Fibroblast of gingiva (primary cell): ENCODE measurements around the gene KIF21B.
"Not testable (repeated sequence)": the region's sequence is repeated elsewhere in the genome, so short reads cannot be mapped to it uniquely, and the experiment has no call there.

ENCODE experiments used
- DNase-seq: peaks from one replicate; pipeline ENCODE4 v3.0.0-alpha.2; 2011; ENCODE audit warnings: low read depth

The KIF21B gene

DNA sequence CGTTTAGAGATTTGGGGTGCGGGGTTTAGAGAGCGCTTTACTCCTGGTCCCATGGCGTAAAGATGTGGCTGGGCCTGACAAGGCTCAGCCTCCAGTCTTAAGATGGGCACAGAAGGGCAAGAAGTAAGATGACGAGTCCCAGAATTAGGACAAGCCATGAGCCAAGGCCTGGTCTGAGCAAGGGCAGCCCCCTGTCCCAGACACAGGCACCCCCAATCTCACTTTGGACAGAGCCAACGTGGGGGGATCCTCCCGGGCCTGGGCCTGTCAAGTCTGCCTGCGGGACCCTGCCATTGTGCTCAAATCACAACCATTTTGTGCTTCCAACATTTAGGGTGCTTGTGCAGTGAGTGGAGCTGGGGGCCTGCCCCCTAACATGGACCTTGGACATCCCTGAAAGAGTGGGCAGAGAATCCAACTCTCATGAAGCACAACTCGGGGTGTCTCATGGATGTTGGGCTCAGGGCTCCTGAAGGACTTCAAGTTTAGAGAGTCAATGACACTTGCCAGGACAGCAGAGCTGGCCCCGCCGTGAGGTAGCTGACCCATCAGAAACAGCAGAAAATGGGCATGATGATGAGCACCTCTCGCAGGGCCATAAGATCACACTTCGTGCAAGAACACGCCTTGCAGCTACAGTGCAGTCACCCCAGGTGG, 52.6 kb downstream of the KIF21B start:
- no peak for DNase-seq

DNA sequence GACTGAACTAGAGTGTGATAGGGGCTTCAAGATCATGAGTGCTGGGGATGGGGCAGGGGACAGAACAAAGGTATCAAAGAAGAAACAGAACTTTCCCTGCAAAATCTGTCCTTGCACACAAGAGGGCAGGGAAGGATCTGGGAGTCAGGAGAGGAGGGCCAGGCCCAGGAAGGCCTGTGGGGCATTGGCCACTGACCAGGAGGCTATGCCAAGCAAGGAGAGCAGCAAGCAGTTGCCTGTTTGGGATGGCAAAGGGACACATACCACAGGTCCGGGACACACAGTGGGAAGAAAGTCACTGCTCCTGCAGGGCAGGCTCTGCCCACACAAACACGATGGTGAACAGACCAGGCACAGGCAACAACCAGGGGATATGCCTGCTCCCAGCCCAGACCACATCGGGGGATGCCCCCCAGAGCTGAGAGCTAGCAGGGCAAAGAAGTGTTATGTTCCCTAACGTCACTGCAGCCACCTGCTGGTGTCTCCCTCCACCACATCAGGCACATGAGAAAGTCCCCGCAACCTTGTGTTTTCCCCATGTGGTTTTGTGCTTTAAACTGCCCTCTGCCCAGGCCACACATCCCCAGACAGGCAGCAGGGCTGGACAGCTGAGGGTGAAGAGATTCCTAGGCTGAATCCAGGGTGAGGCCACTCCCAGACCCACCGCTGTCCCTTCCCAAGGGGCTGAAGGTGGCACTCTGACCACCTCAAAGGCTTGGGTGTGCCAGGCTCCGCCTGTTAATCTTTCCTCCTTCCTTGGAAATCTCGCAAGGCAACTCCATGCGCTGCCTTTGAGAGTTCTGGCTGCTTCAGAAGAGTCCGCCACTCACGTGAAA, 53.6 kb downstream of the KIF21B start:
- DNase-seq: no peak

DNA sequence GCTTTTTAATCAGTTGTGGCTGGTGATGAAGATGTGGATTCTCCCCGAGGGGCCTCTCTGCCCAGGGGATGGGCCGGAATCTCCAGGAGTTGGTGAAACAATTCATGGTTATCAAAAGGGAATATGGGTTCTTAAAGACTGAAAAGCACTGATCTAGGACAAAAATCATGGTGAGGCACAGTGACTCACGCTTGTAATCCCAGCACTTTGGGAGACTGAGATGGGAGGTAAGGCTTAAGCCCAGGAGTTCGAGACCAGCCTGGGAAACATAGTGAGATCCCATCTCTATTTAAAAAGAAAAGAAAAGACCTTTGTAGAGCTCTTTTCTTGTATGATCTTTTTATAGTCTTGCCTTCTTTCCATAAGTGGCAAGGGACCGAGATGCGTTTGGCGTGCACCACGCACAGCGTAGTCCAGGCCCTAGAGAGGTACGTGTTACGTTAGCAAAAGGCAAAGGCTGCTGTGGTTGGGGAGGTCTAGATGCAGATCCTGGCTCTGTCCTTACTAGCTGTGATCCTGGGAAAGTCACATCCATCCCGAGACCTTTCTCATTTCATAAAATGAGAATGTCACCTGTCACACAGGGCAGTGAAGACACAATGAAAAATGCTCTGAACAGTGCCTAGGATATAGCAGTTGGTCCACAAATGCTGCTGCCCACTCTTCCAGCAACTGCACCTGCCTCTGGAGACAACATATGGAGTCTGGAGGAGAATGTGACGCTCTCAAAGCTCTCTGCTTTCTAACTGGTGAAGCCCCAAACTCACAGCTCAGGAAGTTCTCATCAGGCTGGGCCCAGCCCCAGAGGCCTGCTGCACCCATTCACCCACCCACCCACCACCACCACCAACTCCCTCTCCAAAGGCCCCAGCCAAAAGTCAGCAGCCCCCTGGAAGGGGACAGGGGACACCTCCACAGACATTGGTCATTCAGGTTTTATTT, 54.8 kb downstream of the KIF21B start:
- DNase-seq: no peak

DNA sequence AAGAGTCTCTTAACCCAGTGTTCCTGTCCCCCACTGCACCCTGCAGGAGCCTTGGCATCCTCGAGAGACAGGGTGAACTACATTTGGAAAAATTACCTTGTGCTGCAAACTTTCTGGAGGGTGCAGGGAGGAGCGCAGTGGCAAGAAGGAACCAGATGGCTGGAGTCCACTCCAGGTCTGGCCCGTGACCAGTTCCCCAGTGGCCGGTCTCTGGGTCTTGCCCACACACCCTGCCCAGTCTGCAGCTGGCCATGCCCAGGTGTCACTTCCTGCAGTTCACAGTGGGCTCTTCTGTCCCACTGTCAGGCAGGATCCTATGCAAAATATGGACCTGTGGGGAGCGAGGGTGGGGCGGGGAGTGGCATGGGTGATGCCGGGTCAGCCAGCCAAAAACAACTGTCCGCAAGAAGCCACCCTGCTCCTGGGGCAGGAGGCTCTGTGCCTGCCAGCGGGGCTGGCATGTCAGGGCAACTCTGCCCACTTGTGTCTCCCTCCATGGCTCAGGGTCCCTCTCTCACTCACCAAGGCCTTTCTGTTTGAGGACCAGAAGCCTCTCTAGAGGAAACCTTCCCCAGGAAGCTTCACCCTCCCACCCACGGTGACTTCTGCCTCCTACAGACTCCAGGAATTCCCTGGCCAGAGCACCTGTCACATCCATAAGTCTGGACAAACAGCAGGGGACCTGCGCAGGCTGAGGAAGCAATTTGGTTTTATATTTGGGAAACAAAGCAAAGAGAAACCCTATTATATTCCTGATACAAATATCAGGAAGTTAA, 55.6 kb downstream of the KIF21B start:
- DNase-seq: no peak

DNA sequence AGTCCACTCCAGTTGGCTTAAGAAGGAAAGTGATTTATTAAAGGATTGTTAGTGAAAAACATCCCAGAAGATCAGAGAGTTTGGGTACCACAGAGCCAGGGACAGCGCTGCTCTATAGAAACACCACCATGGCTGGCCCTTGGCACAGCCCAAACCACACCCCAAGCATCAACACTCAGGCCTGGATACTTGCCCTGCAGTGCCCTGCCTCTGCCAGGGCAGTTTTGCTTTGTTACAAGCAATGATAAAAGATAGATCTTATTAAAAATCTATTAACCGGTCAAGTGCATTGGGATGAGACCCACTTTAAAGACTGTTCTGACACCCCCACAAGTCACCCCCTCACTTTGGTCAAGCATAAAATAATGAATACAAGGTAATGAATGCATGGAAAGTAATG, 56.6 kb downstream of the KIF21B start:
- no peak for DNase-seq

DNA sequence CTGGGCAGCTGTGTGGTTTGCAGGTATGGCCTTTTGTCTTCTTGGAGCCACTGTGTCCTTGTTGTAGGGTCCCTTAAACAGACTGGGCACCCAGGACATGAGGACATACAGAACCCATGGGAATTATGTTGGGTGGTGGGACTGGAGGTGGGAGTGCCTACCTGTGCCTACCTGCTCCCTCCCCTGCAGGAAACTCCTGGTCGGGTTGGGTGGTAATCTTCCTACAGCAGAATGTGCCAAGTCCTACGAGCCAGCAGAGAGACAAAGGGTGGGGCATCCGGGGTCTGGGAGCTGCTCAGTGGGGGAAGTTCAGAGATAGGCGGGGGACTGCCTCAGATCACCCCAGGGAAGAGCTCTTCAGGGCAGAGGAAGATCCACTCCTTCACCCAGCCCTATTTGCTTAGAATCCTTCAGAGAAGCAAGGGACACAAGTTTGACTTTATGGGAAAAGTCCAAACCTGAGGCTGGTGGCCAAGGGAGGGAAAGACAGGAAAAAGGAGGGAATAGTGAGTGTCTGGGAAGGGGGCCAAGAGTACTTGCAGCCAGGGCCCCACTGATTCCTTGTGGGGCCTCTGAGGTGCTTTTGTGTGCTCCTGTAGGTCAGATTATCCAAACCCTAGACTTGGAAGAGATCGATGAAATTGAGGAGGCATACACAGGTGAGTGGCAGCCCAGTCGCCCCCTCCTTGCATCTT, 58.3 kb downstream of the KIF21B start:
- no peak for DNase-seq

DNA sequence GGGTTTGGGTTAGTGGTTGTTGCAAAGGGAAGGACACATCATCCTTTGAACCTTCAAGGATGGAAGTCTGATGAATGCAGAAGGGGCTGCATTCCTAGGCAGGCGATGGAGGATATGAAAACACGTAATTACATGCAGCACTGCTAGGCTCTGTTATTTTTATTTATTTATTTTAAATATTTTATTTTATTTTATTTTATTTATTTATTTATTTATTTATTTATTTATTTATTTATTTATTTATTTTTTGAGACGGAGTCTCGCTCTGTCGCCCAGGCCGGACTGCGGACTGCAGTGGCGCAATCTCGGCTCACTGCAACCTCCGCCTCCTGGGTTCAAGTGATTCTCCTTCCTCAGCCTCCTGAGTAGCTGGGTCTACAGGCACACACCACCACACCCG, 59.6 kb downstream of the KIF21B start:
- DNase-seq: not testable (repeated sequence)

DNA sequence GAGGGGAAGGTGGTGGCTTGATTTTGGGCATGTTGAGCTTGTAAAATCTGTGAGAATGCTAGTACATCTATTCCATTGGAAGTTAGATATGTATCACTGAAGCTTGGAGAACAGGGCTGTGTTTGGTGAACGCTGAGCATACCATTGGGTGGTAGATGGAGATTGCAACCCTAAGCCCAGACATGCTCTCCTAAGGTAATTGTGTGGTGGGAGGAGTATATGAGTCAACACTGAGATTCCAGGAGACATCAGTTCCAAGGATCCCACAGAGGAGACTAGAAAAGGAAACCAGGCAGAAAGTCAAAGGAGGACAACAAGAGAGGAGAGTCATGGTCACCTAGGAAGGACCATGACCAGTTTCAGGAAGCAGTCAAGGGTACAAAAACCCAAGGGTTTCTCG, 60.4 kb downstream of the KIF21B start:
- no peak for DNase-seq

DNA sequence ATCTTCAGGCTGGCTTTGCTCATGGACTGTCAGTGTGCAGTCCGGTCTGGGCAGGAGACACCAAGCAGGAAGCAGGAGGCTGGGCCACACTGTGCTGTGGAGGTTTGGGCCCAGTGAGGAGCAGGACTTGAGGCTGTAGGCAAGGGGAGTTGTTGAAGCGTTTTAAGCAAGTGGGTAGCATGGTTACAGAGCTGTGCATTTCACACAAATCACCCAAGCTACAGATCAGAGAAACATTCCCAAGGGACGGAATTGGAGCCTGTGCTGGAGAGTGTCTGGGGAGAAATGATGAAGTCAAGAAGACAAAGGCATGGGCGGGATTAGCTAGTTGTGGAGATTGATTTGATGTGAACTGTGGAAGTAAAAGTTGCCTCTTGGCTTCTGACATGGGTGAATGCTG, 60.9 kb downstream of the KIF21B start:
- no peak for DNase-seq

DNA sequence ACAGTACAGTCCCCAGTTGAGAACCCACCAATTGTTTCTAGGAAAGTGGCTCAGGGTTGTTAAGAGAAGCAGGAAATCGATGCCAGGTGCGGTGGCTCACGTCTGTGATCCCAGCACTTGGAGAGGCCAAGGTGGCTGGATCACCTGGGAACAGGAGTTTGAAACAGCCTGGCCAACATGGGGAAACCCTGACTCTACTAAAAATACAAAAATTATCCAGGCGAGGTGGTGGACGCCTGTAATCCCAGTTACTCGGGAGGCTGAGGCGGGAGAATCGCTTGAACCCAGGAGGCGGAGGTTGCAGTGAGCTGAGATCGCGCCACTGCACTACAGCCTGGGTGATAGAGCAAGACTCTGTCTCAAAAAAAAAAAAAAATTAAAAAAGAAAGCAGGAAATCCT, 61.4 kb downstream of the KIF21B start:
- not testable (repeated sequence) for DNase-seq

DNA sequence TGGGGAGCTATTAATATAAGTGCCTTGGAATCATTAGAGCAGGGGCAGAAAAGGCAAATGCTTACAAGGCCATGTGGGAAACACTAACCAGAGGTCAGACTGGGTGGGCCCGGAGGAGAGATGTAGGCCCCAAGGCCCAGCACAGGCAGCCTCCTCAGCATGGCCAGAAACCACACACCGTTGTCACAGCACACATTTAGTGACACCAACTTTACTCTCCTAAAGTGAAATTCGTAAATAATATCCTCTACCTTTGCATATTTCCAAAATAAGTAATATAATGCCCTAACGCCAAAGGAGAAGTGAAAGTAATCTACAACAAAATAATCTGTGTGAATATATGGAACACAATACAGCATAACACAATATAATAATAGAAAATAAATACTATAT, 62.6 kb downstream of the KIF21B start:
- no peak for DNase-seq

DNA sequence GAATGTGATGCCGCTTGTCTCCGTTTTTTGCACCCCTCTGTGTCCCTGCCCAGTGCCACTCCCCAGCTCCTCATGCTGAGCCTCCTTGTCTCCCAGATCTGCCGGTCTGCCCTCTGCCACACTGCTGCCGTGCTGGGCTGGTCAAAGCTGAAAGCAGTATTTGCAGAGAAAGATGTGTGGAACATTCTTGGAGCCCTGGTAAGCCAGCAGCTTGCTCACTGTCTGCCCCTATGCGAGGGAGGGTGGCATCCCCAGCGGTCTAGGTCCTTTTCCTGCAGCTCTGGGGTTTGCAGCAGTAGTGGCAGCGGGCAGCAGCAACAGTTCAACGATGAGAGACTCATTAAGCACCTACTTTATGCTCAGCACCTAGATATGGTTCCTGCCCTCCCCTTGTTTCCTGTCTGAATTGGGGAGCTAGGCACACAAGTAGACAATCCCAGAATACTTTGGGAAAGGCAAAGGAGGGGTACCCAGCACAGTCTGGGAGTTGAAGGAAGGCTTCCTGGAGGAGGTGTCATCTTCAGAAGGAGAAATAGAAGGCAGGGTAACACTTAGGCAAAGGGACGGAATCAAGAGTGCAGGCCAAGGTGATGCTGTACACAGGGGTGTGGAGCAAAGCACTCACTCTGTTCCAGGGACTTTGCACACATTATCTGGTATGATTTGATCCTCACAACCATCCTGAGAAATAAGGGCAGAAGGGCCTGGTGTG, 63.1 kb downstream of the KIF21B start:
- no peak for DNase-seq

DNA sequence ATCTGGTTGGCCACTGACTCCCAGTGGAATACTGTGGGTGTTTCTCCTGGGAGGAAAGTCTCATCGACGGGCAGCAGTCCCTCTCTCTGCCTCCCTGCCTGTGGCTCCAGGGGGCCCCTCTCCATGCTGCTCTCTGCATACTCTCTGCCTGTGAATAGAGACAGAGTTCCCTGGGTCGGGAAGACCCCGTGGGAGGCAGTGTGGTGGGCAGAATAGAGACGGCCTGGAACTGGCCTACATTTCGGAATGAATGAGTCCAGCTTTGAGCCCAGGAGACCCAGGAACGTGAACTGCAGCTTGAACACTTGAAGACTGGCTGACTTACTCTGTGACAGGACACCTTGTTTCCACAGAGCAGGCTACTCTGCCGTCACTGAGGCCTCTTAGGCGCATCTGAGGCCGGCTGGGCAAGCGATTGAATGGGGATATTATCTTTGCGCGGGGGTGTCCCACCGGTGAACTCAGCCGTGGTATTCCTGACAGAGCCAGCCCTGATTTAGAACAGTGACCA, 64.0 kb downstream of the KIF21B start:
- DNase-seq: no peak

DNA sequence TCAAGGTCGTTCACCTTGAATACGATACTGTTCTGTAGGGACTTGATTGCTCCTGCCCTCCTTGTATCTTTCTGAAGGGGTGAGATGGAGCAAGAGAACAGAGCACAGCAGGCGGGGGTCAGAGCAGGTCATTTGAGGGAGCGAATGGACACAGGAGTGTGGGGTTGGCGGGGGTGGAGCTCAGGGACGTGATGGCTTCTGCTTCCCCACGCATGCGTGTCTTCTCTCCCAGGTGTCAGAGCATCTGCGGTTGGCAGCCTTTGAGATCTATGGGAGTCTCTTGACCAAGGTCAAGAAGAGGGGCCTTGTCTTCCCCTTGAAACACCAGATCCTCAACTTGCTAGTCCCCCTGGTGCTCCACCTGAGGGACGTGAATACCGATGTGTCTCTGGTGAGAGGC, 64.9 kb downstream of the KIF21B start:
- no peak for DNase-seq

DNA sequence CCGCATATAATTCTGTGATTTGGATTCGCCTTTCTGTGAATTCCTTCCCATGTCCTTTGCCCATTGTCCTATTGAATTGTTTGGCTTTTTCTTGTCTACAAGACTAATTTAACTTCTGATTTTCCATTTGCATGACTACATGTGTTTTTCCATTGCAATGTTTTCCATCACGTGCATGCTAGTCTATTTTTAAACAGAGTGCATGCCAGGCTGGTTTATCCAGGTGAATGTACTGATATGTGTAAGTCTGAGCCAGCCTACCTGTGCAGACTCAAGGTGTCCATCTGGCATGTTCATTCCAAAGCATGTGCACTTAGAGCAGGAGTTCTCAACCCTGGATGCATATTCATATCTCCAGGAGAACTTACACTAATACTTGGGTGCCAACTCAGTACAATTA, 69.1 kb downstream of the KIF21B start:
- no peak for DNase-seq

DNA sequence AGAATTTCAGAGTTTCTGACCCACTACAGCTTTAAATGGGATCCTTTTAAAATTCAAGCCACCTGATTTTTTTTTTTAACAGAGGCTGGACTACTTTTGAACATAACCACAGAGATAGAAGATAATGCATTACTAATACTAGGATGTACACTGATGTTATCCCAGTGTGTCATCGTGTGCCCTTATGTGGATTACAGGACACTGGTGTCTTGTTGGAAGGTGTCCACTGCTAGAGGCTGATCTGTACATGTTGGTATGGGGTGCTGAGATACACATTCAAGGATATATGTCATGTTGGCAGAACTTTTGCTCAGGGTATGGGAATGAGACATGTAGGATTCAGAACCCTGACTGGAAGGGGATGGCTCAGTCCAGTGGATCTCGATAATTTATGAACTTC, 72.5 kb downstream of the KIF21B start:
- DNase-seq: no peak

DNA sequence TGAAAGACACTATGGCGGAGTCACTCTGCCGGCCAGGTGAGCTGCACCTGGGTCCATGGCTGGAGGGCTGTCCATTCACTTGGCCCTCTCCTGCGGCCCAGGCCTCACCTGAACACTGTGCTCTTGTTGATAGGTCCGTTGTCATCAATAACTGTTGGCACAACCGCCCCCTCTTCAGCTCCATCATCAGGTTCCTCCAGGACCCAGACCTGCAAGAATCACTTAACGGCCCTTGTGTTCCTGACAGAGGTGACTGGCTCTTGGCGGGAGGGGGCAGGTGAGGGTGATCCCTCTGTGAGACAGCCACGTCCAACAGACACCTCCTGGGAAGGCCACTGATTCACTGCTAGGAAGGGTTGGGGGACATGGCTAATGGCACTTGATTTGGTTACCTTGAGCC, 73.9 kb downstream of the KIF21B start:
- DNase-seq: no peak

DNA sequence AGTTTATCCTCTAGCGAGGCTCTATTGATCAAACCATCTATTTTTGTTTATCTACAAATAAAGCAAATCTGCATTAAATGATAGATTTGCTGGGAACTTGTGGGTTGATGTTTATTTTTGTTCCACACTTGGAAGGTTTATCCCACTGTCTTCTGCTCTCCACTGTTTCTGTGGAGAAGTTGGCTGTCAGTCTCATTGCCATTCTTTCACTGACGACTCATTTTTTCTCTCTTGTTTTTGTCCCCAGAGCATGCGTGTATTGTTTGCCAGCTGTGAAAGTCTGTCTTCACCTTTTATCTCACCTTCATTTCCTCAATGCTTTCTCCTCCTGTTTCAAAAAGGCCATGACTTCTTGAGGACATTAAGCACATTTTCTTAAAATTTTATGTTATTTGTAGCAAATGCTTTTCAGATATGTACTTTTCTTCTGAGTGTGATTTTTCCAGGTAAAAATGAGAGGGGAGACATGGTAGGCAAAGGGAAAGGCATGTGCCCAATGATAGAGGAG, 76.4 kb downstream of the KIF21B start:
- DNase-seq: no peak

DNA sequence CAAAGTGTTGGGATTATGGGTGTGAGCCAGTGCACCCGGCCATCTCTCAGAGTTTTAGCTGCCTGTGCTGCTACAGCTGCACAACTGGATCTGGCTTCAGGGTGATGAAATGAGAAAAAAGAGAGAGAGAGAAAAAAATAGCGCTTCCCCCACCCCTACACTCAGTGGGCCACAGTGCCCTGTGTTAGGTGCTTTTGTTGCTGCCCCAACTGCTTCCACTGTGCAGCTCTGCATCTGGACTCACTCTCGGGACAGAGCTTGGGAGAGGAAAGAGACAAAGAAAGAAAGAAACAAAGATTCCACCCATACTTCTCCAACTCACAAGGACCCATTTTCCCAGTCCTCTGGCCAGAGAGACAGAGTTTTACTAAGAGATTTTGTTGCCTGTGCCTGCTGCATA, 78.4 kb downstream of the KIF21B start:
- no peak for DNase-seq

DNA sequence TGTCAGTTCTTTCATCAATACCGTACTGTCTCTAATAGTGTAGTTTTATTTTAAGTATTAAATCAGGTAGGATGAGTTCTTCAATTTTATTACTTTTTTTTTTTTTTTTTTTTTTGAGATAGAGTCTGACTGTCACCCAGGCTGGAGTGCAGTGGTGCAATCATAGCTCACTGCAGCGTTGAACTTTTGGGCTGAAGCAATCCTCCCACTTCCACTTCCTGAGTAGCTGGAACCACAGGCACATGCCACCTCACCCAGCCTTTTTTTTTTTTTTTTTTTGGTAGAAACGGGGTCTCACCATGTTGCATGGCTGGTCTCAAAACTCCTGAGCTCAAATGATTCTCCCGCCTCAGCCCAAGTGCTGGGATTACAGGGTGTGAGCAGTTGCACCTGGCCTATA, 84.6 kb downstream of the KIF21B start:
- no peak for DNase-seq
